ENCODE data around the gene DNAJC30.

DNAJC30 gene

GRCh38 chr7:73707045-73707631 lies 23.9 kb upstream of the DNAJC30 start:
- DNase-seq, result peak in 1 of 4 experiments; percentile 24

- peak in 1 of 4 experiments; percentile 17 for DNase-seq
Measured at GRCh38 chr7:73706126-73707044, 23.1 kb upstream of the DNAJC30 start.

- DNase-seq, result no peak
Measured at GRCh38 chr7:73705551-73705920, 22.3 kb upstream of the DNAJC30 start.

GRCh38 chr7:73704640-73705550 lies 21.6 kb upstream of the DNAJC30 start:
- DNase-seq, result no peak

- peak in 2 of 4 experiments; percentile 10 to 24 for DNase-seq
Measured at GRCh38 chr7:73703757-73704639, 20.7 kb upstream of the DNAJC30 start.

GRCh38 chr7:73703225-73703624 lies 20.0 kb upstream of the DNAJC30 start:
- DNase-seq, result no peak

- no peak for DNase-seq
Measured at GRCh38 chr7:73702665-73703064, 19.4 kb upstream of the DNAJC30 start.

GRCh38 chr7:73702226-73702625 lies 19.0 kb upstream of the DNAJC30 start:
- no peak for DNase-seq

- peak in 1 of 4 experiments; percentile 10 for DNase-seq
Measured at GRCh38 chr7:73701357-73701995, 18.2 kb upstream of the DNAJC30 start.

- DNase-seq, result no peak
Measured at GRCh38 chr7:73700581-73701134, 17.4 kb upstream of the DNAJC30 start.

- no peak for DNase-seq
Measured at GRCh38 chr7:73700069-73700423, 16.8 kb upstream of the DNAJC30 start.

- DNase-seq, result no peak
Measured at GRCh38 chr7:73699370-73700068, 16.3 kb upstream of the DNAJC30 start.

- DNase-seq, result no peak
Measured at GRCh38 chr7:73698410-73698809, 15.2 kb upstream of the DNAJC30 start.

GRCh38 chr7:73696372-73696771 lies 13.1 kb upstream of the DNAJC30 start:
- no peak for DNase-seq

- DNase-seq, result no peak
Measured at GRCh38 chr7:73690646-73691045, 7.4 kb upstream of the DNAJC30 start.

GRCh38 chr7:73688288-73688687 lies 5.0 kb upstream of the DNAJC30 start:
- no peak for DNase-seq

GRCh38 chr7:73685311-73685710 lies 2.1 kb upstream of the DNAJC30 start:
- no peak for DNase-seq

- no peak for DNase-seq
Measured at GRCh38 chr7:73683788-73684693, 788 bp upstream of the DNAJC30 start.

GRCh38 chr7:73682745-73683055 lies 553 bp downstream of the DNAJC30 start:
- DNase-seq, result no peak

GRCh38 chr7:73681031-73681430 lies 2.2 kb downstream of the DNAJC30 start:
- no peak for DNase-seq
